ENCODE measurements around the gene KLHDC2.
"Not testable (repeated sequence)": the region's sequence is repeated elsewhere in the genome, so short reads cannot be mapped to it uniquely, and the experiment has no call there.

KLHDC2 gene

DNA sequence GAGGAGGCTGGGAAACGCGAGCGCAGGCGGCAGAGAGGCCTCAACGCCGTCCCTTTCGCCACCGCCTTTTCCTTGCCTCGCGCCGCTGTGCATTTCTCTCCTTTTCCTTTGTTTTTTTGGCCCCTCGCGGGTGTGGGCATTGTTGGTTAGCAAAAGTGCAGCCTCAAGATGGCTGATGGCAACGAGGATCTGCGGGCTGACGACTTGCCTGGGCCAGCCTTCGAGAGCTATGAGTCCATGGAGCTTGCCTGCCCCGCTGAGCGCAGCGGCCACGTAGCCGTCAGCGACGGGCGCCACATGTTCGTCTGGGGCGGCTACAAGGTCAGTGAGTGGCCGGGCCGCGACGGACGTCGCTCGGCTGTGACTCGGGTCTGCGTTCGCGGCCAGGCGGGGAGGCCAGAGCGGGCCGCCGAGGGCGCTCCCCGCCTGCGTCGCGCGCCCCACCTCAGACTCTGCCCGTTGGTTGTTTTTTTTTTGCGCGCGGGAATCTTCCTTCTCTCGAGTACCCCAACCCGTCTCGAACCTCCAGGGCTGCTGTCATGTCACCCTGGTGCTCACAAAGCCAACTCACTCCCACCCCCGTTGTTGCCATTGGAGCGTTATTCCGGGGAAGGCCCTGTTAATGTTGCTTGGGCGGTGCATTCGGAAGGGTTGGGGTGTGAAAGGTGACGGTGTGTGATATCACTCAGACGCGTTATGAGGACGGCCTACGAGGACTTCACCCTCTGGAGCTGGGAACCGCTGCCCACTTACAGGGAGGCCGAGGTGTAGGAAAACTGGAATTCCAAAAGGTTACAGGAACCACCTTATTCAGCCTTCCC lies 558 bp downstream of the KLHDC2 start:
- H3K4me3 ChIP-seq (replicated peaks; ENCODE audit: low read depth, low read length), result peak overlapping the region; percentile 95
- TF ChIP-seq, protein P1, sequence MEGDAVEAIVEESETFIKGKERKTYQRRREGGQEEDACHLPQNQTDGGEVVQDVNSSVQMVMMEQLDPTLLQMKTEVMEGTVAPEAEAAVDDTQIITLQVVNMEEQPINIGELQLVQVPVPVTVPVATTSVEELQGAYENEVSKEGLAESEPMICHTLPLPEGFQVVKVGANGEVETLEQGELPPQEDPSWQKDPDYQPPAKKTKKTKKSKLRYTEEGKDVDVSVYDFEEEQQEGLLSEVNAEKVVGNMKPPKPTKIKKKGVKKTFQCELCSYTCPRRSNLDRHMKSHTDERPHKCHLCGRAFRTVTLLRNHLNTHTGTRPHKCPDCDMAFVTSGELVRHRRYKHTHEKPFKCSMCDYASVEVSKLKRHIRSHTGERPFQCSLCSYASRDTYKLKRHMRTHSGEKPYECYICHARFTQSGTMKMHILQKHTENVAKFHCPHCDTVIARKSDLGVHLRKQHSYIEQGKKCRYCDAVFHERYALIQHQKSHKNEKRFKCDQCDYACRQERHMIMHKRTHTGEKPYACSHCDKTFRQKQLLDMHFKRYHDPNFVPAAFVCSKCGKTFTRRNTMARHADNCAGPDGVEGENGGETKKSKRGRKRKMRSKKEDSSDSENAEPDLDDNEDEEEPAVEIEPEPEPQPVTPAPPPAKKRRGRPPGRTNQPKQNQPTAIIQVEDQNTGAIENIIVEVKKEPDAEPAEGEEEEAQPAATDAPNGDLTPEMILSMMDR (IDR thresholded peaks at IDR 0.05; ENCODE audit: low read length, missing control alignments), result no peak
- DNase-seq (ENCODE audit: low read depth), result peak; percentile 60

DNA sequence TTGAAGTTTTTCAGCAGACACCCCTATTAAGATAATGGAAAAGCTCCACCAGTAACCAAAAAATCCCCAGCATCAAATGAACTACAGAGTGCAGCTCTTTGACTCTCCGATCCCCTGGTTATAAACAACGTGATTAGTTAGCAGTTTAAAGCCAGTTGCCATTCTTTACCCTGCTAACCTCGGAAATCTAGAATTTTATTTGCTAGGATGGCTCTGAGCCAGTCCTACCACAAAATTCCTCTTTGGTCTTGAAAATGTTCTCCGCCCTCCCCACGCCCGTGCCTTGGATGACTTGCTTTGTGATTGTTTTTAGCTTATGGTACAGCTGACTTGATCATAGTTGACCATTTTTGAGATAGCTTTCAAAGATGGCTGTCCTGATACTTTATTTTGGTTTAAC lies 1.2 kb downstream of the KLHDC2 start:
- peak overlapping the region; percentile 95 for H3K4me3 ChIP-seq (replicated peaks; ENCODE audit: low read depth, low read length)
- TF ChIP-seq, protein P1 (IDR thresholded peaks at IDR 0.05; ENCODE audit: low read length, missing control alignments), result no peak
- peak; percentile 39 for DNase-seq (ENCODE audit: low read depth)

DNA sequence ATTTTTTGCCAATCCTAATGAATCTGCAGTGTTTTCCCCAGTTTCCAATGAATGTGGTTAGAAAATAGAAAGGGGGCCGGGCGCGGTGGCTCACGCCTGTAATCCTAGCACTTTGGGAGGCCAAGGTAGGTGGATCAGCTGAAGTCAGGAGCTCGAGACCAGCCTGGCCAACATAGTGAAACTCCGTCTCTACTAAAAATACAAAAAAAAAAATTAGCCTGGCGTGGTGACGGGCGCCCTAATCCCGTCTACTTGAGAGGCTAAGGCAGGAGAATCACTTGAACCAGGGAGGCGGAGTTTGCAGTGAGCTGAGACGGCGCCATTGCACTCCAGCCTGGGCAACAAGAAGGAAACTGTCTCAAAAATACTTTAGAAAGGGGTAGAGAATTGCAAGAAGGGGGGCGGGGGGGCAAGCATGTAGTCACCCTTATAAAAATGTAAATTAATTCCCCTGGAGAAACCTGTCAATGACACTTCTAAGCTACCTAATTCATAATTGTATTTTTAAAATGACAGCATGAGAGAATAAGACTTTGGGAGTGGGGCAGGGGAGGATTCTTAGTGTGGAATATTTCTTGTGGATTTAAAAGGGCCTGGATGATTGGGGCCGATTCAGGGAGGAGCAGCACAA lies 1.7 kb downstream of the KLHDC2 start:
- TF ChIP-seq, protein P1 (IDR thresholded peaks at IDR 0.05; ENCODE audit: low read length, missing control alignments), result no peak
- DNase-seq (ENCODE audit: low read depth), result no peak
- H3K4me3 ChIP-seq (replicated peaks; ENCODE audit: low read depth, low read length), result peak overlapping the region; percentile 95

DNA sequence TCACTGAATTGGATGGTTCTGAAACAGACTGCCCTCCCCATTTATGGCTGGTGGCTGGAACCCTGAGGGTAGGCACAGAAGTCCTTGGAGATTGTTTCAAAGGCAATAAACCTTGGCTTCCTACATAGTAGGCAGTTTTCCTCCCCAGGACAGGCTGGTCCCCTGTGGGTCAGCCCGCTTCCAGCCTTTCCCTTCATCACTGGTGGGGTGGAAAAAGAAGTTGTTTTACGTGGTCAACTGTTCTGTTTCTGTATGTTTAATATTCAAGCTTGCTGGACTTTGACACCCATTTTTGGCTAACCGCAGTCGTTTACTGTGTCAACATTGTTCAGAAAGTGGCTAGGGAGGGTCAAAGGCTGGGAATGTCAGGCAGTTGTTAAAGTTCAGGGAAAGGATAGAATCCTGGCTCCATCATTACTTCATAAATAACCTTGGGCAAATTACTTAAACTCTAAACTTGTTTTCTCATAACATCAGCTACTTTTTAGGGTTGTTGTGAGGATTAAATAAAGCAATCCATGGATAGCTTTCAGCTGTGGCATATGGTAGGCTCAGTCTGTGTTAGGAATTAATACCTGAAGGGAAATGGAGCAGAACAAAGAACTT lies 2.4 kb downstream of the KLHDC2 start:
- peak overlapping the region; percentile 19 for H3K4me3 ChIP-seq (replicated peaks; ENCODE audit: low read depth, low read length)
- DNase-seq (ENCODE audit: low read depth), result no peak
- TF ChIP-seq, protein P1 (IDR thresholded peaks at IDR 0.05; ENCODE audit: low read length, missing control alignments), result no peak

GRCh38 chr14:49771691-49772090 lies 3.7 kb downstream of the KLHDC2 start:
- not testable (repeated sequence) for DNase-seq (ENCODE audit: low read depth); H3K4me3 ChIP-seq (replicated peaks; ENCODE audit: low read depth, low read length)

GRCh38 chr14:49774106-49774505 lies 6.2 kb downstream of the KLHDC2 start:
- TF ChIP-seq, protein P1 (IDR thresholded peaks at IDR 0.05; ENCODE audit: low read length, missing control alignments), result no peak
- DNase-seq (ENCODE audit: low read depth), result no peak
- H3K4me3 ChIP-seq (replicated peaks; ENCODE audit: low read depth, low read length), result no peak overlapping the region

DNA sequence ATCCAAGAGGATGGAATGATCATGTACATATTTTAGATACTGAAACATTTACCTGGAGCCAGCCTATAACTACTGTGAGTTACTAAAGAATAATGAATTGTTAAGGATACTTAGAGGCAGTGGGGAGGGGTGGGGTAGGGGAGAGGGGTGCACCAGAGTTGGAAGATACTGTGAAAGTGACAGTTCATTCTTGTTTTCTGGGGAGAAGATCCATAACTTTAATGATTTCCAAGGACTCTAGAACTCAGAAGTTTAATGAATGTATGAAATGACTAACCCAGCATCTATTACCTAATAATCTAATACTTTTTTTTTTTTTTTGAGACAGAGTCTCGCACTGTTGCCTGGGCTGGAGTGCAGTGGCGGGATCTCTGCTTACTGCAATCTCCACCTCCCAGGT lies 10.5 kb downstream of the KLHDC2 start:
- TF ChIP-seq, protein P1 (IDR thresholded peaks at IDR 0.05; ENCODE audit: low read length, missing control alignments), result no peak
- no peak for DNase-seq (ENCODE audit: low read depth)

GRCh38 chr14:49781040-49781439 lies 13.1 kb downstream of the KLHDC2 start:
- not testable (repeated sequence) for DNase-seq (ENCODE audit: low read depth); H3K4me3 ChIP-seq (replicated peaks; ENCODE audit: low read depth, low read length)

More for the DNA sequence above, 10.5 kb downstream of the KLHDC2 start:
- H3K4me3 ChIP-seq (replicated peaks; ENCODE audit: low read depth, low read length), result no peak overlapping the region
